NCI-H524 treated with DMSO at 0.1 percent for 48 hours (cell line): Measurements from ENCODE around the gene CALHM6.
"Not testable (repeated sequence)": the region's sequence is repeated elsewhere in the genome, so short reads cannot be mapped to it uniquely, and the experiment has no call there.

ENCODE experiments used
- DNase-seq: peaks from one replicate; lab custom pipeline; 2025; lab: John Stamatoyannopoulos, UW

Gene CALHM6

GRCh38 chr6:116476002-116476678 is 15.0 kb downstream of the CALHM6 start:
- no peak for DNase-seq

GRCh38 chr6:116482780-116483179 is 21.6 kb downstream of the CALHM6 start:
- DNase-seq: no peak

- no peak for DNase-seq
Measured at GRCh38 chr6:116483616-116484015, 22.4 kb downstream of the CALHM6 start.

GRCh38 chr6:116485559-116486184 is 24.5 kb downstream of the CALHM6 start:
- no peak for DNase-seq

GRCh38 chr6:116491610-116492330 is 30.6 kb downstream of the CALHM6 start:
- DNase-seq: no peak

- DNase-seq: no peak
Measured at GRCh38 chr6:116492331-116493067, 31.3 kb downstream of the CALHM6 start.

GRCh38 chr6:116495161-116495560 is 34.0 kb downstream of the CALHM6 start:
- DNase-seq: not testable (repeated sequence)

GRCh38 chr6:116497113-116497676 is 36.0 kb downstream of the CALHM6 start:
- DNase-seq: no peak

- no peak for DNase-seq
Measured at GRCh38 chr6:116500969-116501433, 39.8 kb downstream of the CALHM6 start.

- no peak for DNase-seq
Measured at GRCh38 chr6:116507324-116507723, 46.1 kb downstream of the CALHM6 start.

- no peak for DNase-seq
Measured at GRCh38 chr6:116508527-116508926, 47.4 kb downstream of the CALHM6 start.

GRCh38 chr6:116511424-116512110 is 50.4 kb downstream of the CALHM6 start, which contains the start of gene CALHM5:
Gene CALHM5 (plus strand): TSS chr6:116511639. CDS start chr6:116511697, 58 bp downstream.
- DNase-seq: no peak

GRCh38 chr6:116512111-116512559 is 51.0 kb downstream of the CALHM6 start:
- DNase-seq: no peak

- no peak for DNase-seq
Measured at GRCh38 chr6:116512734-116513133, 51.6 kb downstream of the CALHM6 start.
